GM12878 (cell line): Measurements from ENCODE around the gene MALSU1. TPM values are rescaled to one million over a fixed set of nuclear protein-coding genes. Genes with fewer than 3 reads are reported as not detected.

Source experiments
- ATF3 ChIP-seq: IDR thresholded peaks from 2 replicates; pipeline ENCODE4 v1.6.1; 2011; ENCODE audit warnings: low read depth, mild to moderate bottlenecking, low read length, moderate library complexity, borderline replicate concordance; ENCODE audit errors: extremely low read depth
- CBX3 ChIP-seq: fragments of 200-600 bp; sonication (generic); IDR thresholded peaks from 2 replicates; pipeline ENCODE4 v1.6.1; 2016; ENCODE audit warnings: low read depth, borderline replicate concordance
- CEBPB ChIP-seq, 2 experiments: fragments of 150-350 bp in 1 of 2; IDR thresholded peaks; 2 replicates each; pipeline ENCODE4 v1.6.1; 2012 to 2014; ENCODE audit warnings: low read depth in 2 of 2, low read length in 2 of 2, borderline replicate concordance in 1 of 2, inconsistent platforms in 1 of 2
- E2F4 ChIP-seq: IDR thresholded peaks from 2 replicates; pipeline ENCODE4 v1.6.1; 2012; ENCODE audit warnings: low read depth, low read length, improper control_type of control experiment
- GATAD2B ChIP-seq: fragments of 450-650 bp; conservative IDR thresholded peaks from 2 replicates; pipeline ENCODE4 v1.6.1; 2017; ENCODE audit warnings: low read depth, mild to moderate bottlenecking, moderate library complexity
- IKZF2 ChIP-seq, 2 experiments: fragments of 450-650 bp; IDR thresholded peaks; 2 replicates each; pipeline ENCODE4 v1.6.1; 2017; ENCODE audit warnings: mild to moderate bottlenecking in 2 of 2, moderate library complexity in 2 of 2
- NFIC ChIP-seq: IDR thresholded peaks from 2 replicates; pipeline ENCODE4 v1.6.1; 2012; ENCODE audit warnings: low read depth, mild to moderate bottlenecking, inconsistent platforms, low read length, moderate library complexity
- NFYA ChIP-seq: IDR thresholded peaks from 2 replicates; pipeline ENCODE4 v1.6.1; 2011; ENCODE audit warnings: low read depth, mild to moderate bottlenecking, low read length, improper control_type of control experiment, borderline replicate concordance
- PAX8 ChIP-seq: fragments of 450-650 bp; IDR thresholded peaks from 2 replicates; pipeline ENCODE4 v1.6.1; 2017; ENCODE audit warnings: mild to moderate bottlenecking, moderate library complexity
- PBX3 ChIP-seq: IDR thresholded peaks from 2 replicates; pipeline ENCODE4 v1.6.1; 2011; ENCODE audit warnings: mild to moderate bottlenecking, low read depth, low read length, moderate library complexity; ENCODE audit not compliant: insufficient replicate concordance
- POLR2A ChIP-seq: IDR thresholded peaks from 2 replicates; pipeline ENCODE4 v1.6.1; 2011; ENCODE audit warnings: low read depth, mild to moderate bottlenecking, low read length
- POU2F2 ChIP-seq: IDR thresholded peaks from 3 replicates; pipeline ENCODE4 v1.6.1; 2011; ENCODE audit warnings: low read depth, mild to moderate bottlenecking, low read length, borderline replicate concordance
- PRDM15 ChIP-seq: fragments of 450-650 bp; formaldehyde crosslinking; IDR thresholded peaks from 2 replicates; pipeline ENCODE4 v1.4.0; 2020; ENCODE audit warnings: mild to moderate bottlenecking, moderate library complexity
- TBL1XR1 ChIP-seq: IDR thresholded peaks from 2 replicates; pipeline ENCODE4 v1.6.1; 2012; ENCODE audit warnings: low read depth, low read length, improper control_type of control experiment
- TCF7 ChIP-seq: IDR thresholded peaks from 2 replicates; pipeline ENCODE4 v1.6.1; 2014; ENCODE audit warnings: antibody characterized with exemption, borderline replicate concordance
- ZBTB40 ChIP-seq: fragments of 450-650 bp; IDR thresholded peaks from 2 replicates; pipeline ENCODE4 v1.6.1; 2016; ENCODE audit warnings: mild to moderate bottlenecking, moderate library complexity, borderline replicate concordance
- ZNF217 ChIP-seq: fragments of 450-650 bp; IDR thresholded peaks from 2 replicates; pipeline ENCODE4 v1.6.1; 2017; ENCODE audit warnings: antibody characterized with exemption, mild to moderate bottlenecking
- polyA plus RNA-seq, 11 experiments: library from polyadenylated mRNA; depleted of rRNA in 4 of 11; unstranded in 6 of 11; stranded (reverse) in 5 of 11; fragments of >200 nt; fragmentation: Nextera tagmentation in 4 of 11; fragmentation: Illumina TruSeq in 1 of 11; extraction: Ambion mirVana in 4 of 11; extraction: Trizol in 1 of 11; gene quantifications; 1 replicate in 1 of 11; 2 replicates in 10 of 11; pipeline versions ENCODE4 v1.2.1 to v1.2.3, GENCODE V29; 2011 to 2016; ENCODE audit warnings: inconsistent platforms in 2 of 11, missing spikeins in 2 of 11, low read depth in 1 of 11
- total RNA-seq, 4 experiments: library from RNA; depleted of rRNA in 3 of 4; stranded (reverse); fragments of >200 nt in 3 of 4; fragmentation: Illumina TruSeq in 1 of 4; extraction: Trizol in 1 of 4; gene quantifications; 2 replicates each; pipeline versions ENCODE4 v1.2.1 to v1.2.3, GENCODE V29; 2013 to 2021
- TF ChIP-seq, protein P1 (sequence below): IDR thresholded peaks from 2 replicates; pipeline ENCODE4 v1.6.1; 2012; ENCODE audit warnings: low read depth, low read length, improper control_type of control experiment

Gene MALSU1
- total and polyA plus RNA-seq, 10 of the 15 experiments (the other 5 are each of a cell fraction or from before 2014, with no cell fraction given): 8.5 to 159 (median 73.7) TPM

DNA sequence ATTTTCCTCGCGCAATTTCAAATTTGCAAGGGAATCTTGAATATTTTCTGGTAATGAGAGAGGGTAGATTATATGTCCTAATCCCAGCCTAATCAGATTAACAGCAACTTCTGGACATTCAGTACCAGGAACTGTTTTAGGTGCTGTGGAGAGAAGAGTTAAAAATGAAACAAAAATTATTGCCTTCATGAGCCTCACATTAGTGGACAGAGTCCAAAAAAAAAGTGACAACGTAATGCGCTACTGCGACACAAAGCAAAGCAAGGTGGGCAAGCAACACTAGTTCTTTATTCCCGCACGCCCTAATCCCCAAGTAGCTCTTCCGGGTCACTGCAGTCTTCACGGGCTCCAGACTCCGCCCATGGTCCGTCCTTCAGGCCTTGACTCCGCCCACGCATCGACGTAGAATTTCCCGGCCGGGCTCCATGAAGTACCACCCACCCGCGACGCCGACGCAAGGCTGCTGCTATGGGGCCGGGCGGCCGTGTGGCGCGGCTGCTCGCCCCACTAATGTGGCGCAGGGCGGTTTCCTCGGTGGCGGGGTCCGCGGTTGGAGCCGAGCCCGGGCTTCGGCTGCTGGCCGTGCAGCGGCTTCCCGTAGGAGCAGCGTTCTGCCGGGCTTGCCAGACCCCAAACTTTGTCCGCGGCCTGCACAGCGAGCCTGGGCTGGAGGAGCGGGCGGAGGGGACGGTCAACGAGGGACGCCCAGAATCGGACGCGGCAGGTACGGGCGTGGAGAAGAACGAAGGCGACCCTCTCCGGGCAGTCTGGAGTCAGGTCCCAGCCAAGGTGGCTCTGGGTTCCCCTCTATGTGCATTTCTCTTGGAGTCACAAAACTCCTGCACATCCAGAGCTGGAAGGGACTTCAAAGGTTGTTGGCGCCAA, at the start of gene MALSU1 (continued):
- TF ChIP-seq GATAD2B: no peak; the same call in 1 of the 2 replicates
- TF ChIP-seq CEBPB (IDR thresholded peaks at IDR 0.05; ENCODE audit: borderline replicate concordance in 1 of 2, low read depth in 2 of 2, low read length in 2 of 2): no peak
- TF ChIP-seq IKZF2 (IDR thresholded peaks at IDR 0.05): no peak; a peak in 1 of 4 replicates
- peak; percentile 43 for TF ChIP-seq PBX3
- TF ChIP-seq PRDM15 (CRISPR knock-in tag): no peak
- no peak for TF ChIP-seq ATF3
- no peak for TF ChIP-seq CBX3
- no peak for TF ChIP-seq NFYA
- no peak for TF ChIP-seq TBL1XR1
- peak; percentile 87 for TF ChIP-seq ZBTB40
- TF ChIP-seq NFIC: no peak
- no peak for TF ChIP-seq ZNF217
- peak; percentile 78; the same call in 1 of the 3 replicates for TF ChIP-seq POU2F2
- no peak for TF ChIP-seq TCF7
- TF ChIP-seq E2F4: no peak; the same call in 1 of the 2 replicates
- TF ChIP-seq, protein P1, sequence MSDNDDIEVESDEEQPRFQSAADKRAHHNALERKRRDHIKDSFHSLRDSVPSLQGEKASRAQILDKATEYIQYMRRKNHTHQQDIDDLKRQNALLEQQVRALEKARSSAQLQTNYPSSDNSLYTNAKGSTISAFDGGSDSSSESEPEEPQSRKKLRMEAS: peak; percentile 43; the same call in 1 of the 2 replicates
- TF ChIP-seq PAX8: peak; percentile 72; the same call in 1 of the 2 replicates
- TF ChIP-seq POLR2A: peak; percentile 97
